ENCODE data around the gene PCBP3. TPM values are rescaled to one million over a fixed set of nuclear protein-coding genes. Genes with fewer than 3 reads are reported as not detected.

PCBP3 gene
- total RNA-seq, 1 experiment from 2014 or later: not detected

DNA sequence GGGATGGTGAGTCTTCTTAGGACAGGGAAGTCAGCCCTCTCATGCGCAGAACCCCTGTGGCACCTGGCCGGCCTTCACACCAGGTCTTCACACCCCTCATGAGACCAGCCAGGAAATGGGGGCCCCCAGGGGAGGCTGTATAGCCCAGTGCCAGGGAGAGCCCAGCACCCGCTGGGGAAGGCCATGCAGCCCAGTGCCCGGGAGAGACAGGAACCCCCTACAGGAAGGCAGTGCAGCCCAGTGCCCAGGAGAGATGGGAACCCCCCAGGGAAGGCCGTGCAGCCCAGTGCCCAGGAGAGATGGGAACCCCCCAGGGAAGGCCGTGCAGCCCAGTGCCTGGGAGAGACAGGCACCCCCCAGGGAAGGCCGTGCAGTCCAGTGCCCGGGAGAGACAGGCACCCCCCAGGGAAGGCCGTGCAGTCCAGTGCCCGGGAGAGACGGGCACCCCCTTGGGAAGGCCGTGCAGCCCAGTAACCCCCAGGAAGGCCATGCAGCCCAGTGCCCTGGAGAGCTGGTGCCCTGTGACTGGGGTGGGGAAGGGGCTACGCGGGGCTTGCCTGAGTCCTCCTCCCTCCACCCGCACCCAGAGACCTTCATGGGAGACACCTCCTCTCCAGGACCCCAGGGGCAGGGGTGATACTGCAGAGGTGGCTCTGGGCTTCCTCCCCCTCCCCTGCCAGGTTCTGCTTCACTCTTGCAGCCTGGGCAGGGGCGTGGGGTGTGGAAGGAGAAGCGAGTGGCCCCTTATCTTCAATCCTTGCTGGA, 227.5 kb downstream of the PCBP3 start:
- H3K27me3 ChIP-seq (ENCODE audit: low read length): no peaks in the 10 kb centered on the region
- H3K4me2 ChIP-seq (ENCODE audit: low read depth, low read length, poor library complexity, severe bottlenecking): no peak overlapping the region
- H3K9ac ChIP-seq (ENCODE audit: low read length): no peak overlapping the region
- H3K27ac ChIP-seq (ENCODE audit: low read length): no peak overlapping the region
- H3K79me2 ChIP-seq (ENCODE audit: low read length): no peaks in the 10 kb centered on the region
- H3K9me2 ChIP-seq (replicated peaks; ENCODE audit: insufficient read depth, low read length): no peaks in the 10 kb centered on the region
- no peaks in the 10 kb centered on the region for H3K36me3 ChIP-seq (ENCODE audit: insufficient read depth, low read length)
- H3K4me3 ChIP-seq (ENCODE audit: low read length): no peak overlapping the region
- H4K20me1 ChIP-seq (ENCODE audit: insufficient read depth, low read depth, low read length): no peaks in the 10 kb centered on the region
- H3K4me1 ChIP-seq (ENCODE audit: low read length): no peaks in the 10 kb centered on the region
- no peak for DNase-seq
- H3K9me3 ChIP-seq (ENCODE audit: low read length): no peaks in the 10 kb centered on the region
- no peak overlapping the region for H2AFZ ChIP-seq (ENCODE audit: low read length)

- H3K4me1 ChIP-seq (ENCODE audit: low read length): no peaks in the 10 kb centered on the region
- no peaks in the 10 kb centered on the region for H3K27me3 ChIP-seq (ENCODE audit: low read length)
- no peaks in the 10 kb centered on the region for H3K9me3 ChIP-seq (ENCODE audit: low read length)
Measured at GRCh38 chr21:45871616-45872236, 228.2 kb downstream of the PCBP3 start.

GRCh38 chr21:45872471-45872870, 228.9 kb downstream of the PCBP3 start:
- Histone ChIP-seq H2AFZ (ENCODE audit: low read length) (no peak overlapping the region), H3K9me2 (replicated peaks; ENCODE audit: insufficient read depth, low read length) (no peaks in the 10 kb centered on the region), H3K4me2 (ENCODE audit: low read depth, low read length, poor library complexity, severe bottlenecking) (no peak overlapping the region), H3K79me2 (ENCODE audit: low read length) (no peaks in the 10 kb centered on the region), H4K20me1 (ENCODE audit: insufficient read depth, low read depth, low read length) (no peaks in the 10 kb centered on the region), H3K27me3 (ENCODE audit: low read length) (no peaks in the 10 kb centered on the region), H3K4me1 (ENCODE audit: low read length) (no peaks in the 10 kb centered on the region), H3K36me3 (ENCODE audit: insufficient read depth, low read length) (no peaks in the 10 kb centered on the region), H3K4me3 (ENCODE audit: low read length) (no peak overlapping the region), H3K27ac (ENCODE audit: low read length) (no peak overlapping the region), H3K9ac (ENCODE audit: low read length) (no peak overlapping the region), H3K9me3 (ENCODE audit: low read length) (no peaks in the 10 kb centered on the region)
- no peak for DNase-seq

More at GRCh38 chr21:45871616-45872236, 228.2 kb downstream of the PCBP3 start:
- Histone ChIP-seq H2AFZ (ENCODE audit: low read length) (no peak overlapping the region), H3K4me3 (ENCODE audit: low read length) (no peak overlapping the region), H3K79me2 (ENCODE audit: low read length) (no peaks in the 10 kb centered on the region), H3K27ac (ENCODE audit: low read length) (no peak overlapping the region), H4K20me1 (ENCODE audit: insufficient read depth, low read depth, low read length) (no peaks in the 10 kb centered on the region), H3K36me3 (ENCODE audit: insufficient read depth, low read length) (no peaks in the 10 kb centered on the region), H3K9ac (ENCODE audit: low read length) (no peak overlapping the region), H3K4me2 (ENCODE audit: low read depth, low read length, poor library complexity, severe bottlenecking) (no peak overlapping the region), H3K9me2 (replicated peaks; ENCODE audit: insufficient read depth, low read length) (no peaks in the 10 kb centered on the region)
- no peak for DNase-seq

GRCh38 chr21:45872902-45873301, 229.4 kb downstream of the PCBP3 start:
- Histone ChIP-seq H3K9ac (ENCODE audit: low read length) (no peak overlapping the region), H3K4me2 (ENCODE audit: low read depth, low read length, poor library complexity, severe bottlenecking) (no peak overlapping the region), H3K4me3 (ENCODE audit: low read length) (no peak overlapping the region), H3K9me2 (replicated peaks; ENCODE audit: insufficient read depth, low read length) (no peaks in the 10 kb centered on the region), H3K9me3 (ENCODE audit: low read length) (no peaks in the 10 kb centered on the region), H2AFZ (ENCODE audit: low read length) (no peak overlapping the region), H3K27ac (ENCODE audit: low read length) (no peak overlapping the region), H3K79me2 (ENCODE audit: low read length) (no peaks in the 10 kb centered on the region), H3K4me1 (ENCODE audit: low read length) (no peaks in the 10 kb centered on the region), H4K20me1 (ENCODE audit: insufficient read depth, low read depth, low read length) (no peaks in the 10 kb centered on the region), H3K36me3 (ENCODE audit: insufficient read depth, low read length) (no peaks in the 10 kb centered on the region), H3K27me3 (ENCODE audit: low read length) (no peaks in the 10 kb centered on the region)
- no peak for DNase-seq

DNA sequence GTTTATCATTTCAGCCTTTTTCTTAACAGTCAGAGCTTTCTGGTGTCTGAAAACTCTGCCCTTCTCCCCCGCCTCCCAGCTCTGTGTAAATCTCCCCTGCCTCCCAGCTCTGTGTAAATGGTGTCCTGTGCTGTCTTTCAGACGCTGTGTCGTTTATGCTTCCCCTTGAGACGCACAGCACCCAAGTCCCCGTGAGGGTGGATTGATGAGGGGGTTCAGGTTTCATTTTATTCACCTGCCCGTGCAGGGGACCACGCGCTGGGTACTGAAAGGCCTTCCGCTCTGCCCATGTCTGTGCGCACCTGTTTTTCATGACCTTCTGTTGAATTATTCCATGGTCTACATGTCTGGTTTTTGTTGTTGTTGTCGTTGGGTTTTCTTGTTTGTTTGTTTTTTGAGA, 229.9 kb downstream of the PCBP3 start:
- no peak overlapping the region for H3K4me2 ChIP-seq (ENCODE audit: low read depth, low read length, poor library complexity, severe bottlenecking)
- no peak overlapping the region for H3K9ac ChIP-seq (ENCODE audit: low read length)
- DNase-seq: no peak
- no peaks in the 10 kb centered on the region for H3K36me3 ChIP-seq (ENCODE audit: insufficient read depth, low read length)
- H4K20me1 ChIP-seq (ENCODE audit: insufficient read depth, low read depth, low read length): no peaks in the 10 kb centered on the region
- no peaks in the 10 kb centered on the region for H3K79me2 ChIP-seq (ENCODE audit: low read length)
- H3K27me3 ChIP-seq (ENCODE audit: low read length): no peaks in the 10 kb centered on the region
- H3K4me3 ChIP-seq (ENCODE audit: low read length): no peak overlapping the region
- no peaks in the 10 kb centered on the region for H3K9me3 ChIP-seq (ENCODE audit: low read length)
- no peak overlapping the region for H2AFZ ChIP-seq (ENCODE audit: low read length)
- no peak overlapping the region for H3K27ac ChIP-seq (ENCODE audit: low read length)
- no peaks in the 10 kb centered on the region for H3K4me1 ChIP-seq (ENCODE audit: low read length)
- no peaks in the 10 kb centered on the region for H3K9me2 ChIP-seq (replicated peaks; ENCODE audit: insufficient read depth, low read length)

DNA sequence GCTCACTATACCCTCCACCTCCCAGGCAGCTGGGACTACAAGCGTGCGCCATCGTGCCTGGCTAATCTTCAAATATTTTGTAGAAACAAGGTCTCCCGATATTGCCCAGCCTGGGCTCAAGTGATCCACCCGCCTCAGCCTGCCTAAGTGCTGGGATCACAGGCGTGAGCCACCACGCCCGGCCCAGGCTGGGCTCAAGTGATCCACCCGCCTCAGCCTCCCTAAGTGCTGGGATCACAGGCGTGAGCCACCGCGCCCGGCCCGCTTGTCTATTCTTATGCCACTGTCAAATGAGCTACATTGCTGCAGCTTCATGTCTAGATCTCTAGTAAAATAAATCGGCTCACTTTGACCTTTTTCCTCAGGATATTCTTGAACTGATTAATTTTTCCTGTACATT, 230.3 kb downstream of the PCBP3 start:
- no peak overlapping the region for H3K4me2 ChIP-seq (ENCODE audit: low read depth, low read length, poor library complexity, severe bottlenecking)

DNA sequence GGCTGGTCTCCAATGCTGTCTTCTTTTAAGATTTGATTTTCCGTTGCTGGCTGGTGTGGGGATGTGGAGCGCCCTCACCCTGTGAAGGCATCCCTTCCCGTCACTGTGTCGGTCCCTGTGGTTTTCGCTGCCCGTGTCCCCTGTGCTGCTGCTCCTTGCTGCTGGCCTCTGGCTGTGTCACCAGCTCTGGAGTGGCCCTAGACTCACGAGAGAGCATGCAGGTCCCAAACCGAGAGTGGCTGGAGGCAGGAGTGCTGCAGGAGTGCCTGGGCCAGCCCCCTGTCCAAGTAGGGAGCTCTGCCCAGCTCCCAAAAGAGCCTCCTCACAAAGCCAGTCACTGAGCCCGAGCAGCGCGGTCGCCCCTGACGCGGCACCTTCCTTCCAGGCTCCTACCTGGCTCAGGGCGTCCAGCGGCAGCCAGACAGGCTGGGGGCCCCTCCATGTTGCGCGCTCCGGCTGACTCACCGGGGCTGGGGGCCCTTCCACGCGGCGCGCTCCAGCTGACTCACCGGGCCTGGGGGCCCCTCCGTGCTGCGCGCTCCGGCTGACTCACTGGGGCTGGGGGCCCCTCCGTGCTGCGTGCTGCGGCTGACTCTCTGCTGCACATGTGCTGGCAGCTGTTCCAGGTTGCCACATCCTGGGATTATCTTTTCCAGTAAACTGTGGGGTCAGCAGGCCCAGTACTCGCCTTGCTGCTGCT, 231.3 kb downstream of the PCBP3 start:
- H3K9me3 ChIP-seq (ENCODE audit: low read length): no peaks in the 10 kb centered on the region
- H3K36me3 ChIP-seq (ENCODE audit: insufficient read depth, low read length): no peaks in the 10 kb centered on the region
- no peak overlapping the region for H3K4me2 ChIP-seq (ENCODE audit: low read depth, low read length, poor library complexity, severe bottlenecking)
- H2AFZ ChIP-seq (ENCODE audit: low read length): no peak overlapping the region
- H3K27ac ChIP-seq (ENCODE audit: low read length): no peak overlapping the region
- H3K79me2 ChIP-seq (ENCODE audit: low read length): no peaks in the 10 kb centered on the region
- no peaks in the 10 kb centered on the region for H4K20me1 ChIP-seq (ENCODE audit: insufficient read depth, low read depth, low read length)
- H3K9ac ChIP-seq (ENCODE audit: low read length): no peak overlapping the region
- no peaks in the 10 kb centered on the region for H3K4me1 ChIP-seq (ENCODE audit: low read length)
- no peak for DNase-seq
- H3K27me3 ChIP-seq (ENCODE audit: low read length): no peaks in the 10 kb centered on the region
- H3K9me2 ChIP-seq (replicated peaks; ENCODE audit: insufficient read depth, low read length): no peaks in the 10 kb centered on the region
- no peak overlapping the region for H3K4me3 ChIP-seq (ENCODE audit: low read length)

More for the DNA sequence above, 230.3 kb downstream of the PCBP3 start:
- H3K4me3 ChIP-seq (ENCODE audit: low read length): no peak overlapping the region
- H3K4me1 ChIP-seq (ENCODE audit: low read length): no peaks in the 10 kb centered on the region
- no peak overlapping the region for H3K27ac ChIP-seq (ENCODE audit: low read length)
- H3K9me2 ChIP-seq (replicated peaks; ENCODE audit: insufficient read depth, low read length): no peaks in the 10 kb centered on the region
- H3K27me3 ChIP-seq (ENCODE audit: low read length): no peaks in the 10 kb centered on the region
- no peak overlapping the region for H2AFZ ChIP-seq (ENCODE audit: low read length)
- no peaks in the 10 kb centered on the region for H3K9me3 ChIP-seq (ENCODE audit: low read length)
- no peak overlapping the region for H3K9ac ChIP-seq (ENCODE audit: low read length)
- H3K36me3 ChIP-seq (ENCODE audit: insufficient read depth, low read length): no peaks in the 10 kb centered on the region
- no peaks in the 10 kb centered on the region for H3K79me2 ChIP-seq (ENCODE audit: low read length)
- no peak for DNase-seq
- H4K20me1 ChIP-seq (ENCODE audit: insufficient read depth, low read depth, low read length): no peaks in the 10 kb centered on the region

- no peak overlapping the region for H3K9ac ChIP-seq (ENCODE audit: low read length)
- no peaks in the 10 kb centered on the region for H3K9me2 ChIP-seq (replicated peaks; ENCODE audit: insufficient read depth, low read length)
- no peaks in the 10 kb centered on the region for H3K27me3 ChIP-seq (ENCODE audit: low read length)
- no peaks in the 10 kb centered on the region for H3K4me1 ChIP-seq (ENCODE audit: low read length)
- DNase-seq: no peak
- H2AFZ ChIP-seq (ENCODE audit: low read length): no peak overlapping the region
- H3K79me2 ChIP-seq (ENCODE audit: low read length): no peaks in the 10 kb centered on the region
- no peaks in the 10 kb centered on the region for H3K36me3 ChIP-seq (ENCODE audit: insufficient read depth, low read length)
- H3K4me2 ChIP-seq (ENCODE audit: low read depth, low read length, poor library complexity, severe bottlenecking): no peak overlapping the region
- no peaks in the 10 kb centered on the region for H3K9me3 ChIP-seq (ENCODE audit: low read length)
- H4K20me1 ChIP-seq (ENCODE audit: insufficient read depth, low read depth, low read length): no peaks in the 10 kb centered on the region
- no peak overlapping the region for H3K4me3 ChIP-seq (ENCODE audit: low read length)
- no peak overlapping the region for H3K27ac ChIP-seq (ENCODE audit: low read length)
Measured at GRCh38 chr21:45875416-45875760, 231.9 kb downstream of the PCBP3 start.
